Erythroblast (primary cell): ENCODE measurements around the gene ZNF768.
"Not testable (repeated sequence)": the region's sequence is repeated elsewhere in the genome, so short reads cannot be mapped to it uniquely, and the experiment has no call there.

Experiments used
- DNase-seq, 2 experiments: peaks; one replicate each; lab custom pipeline; 2025; lab: John Stamatoyannopoulos, UW
- GATA1 ChIP-seq: IDR thresholded peaks from 2 replicates; pipeline ENCODE4 v1.6.1; 2011; ENCODE audit warnings: low read depth, mild to moderate bottlenecking, control low read depth, low read length, moderate library complexity
- POLR2A ChIP-seq: IDR thresholded peaks from 2 replicates; pipeline ENCODE4 v1.6.1; 2011; ENCODE audit warnings: mild to moderate bottlenecking, low read length

ZNF768 gene

DNA sequence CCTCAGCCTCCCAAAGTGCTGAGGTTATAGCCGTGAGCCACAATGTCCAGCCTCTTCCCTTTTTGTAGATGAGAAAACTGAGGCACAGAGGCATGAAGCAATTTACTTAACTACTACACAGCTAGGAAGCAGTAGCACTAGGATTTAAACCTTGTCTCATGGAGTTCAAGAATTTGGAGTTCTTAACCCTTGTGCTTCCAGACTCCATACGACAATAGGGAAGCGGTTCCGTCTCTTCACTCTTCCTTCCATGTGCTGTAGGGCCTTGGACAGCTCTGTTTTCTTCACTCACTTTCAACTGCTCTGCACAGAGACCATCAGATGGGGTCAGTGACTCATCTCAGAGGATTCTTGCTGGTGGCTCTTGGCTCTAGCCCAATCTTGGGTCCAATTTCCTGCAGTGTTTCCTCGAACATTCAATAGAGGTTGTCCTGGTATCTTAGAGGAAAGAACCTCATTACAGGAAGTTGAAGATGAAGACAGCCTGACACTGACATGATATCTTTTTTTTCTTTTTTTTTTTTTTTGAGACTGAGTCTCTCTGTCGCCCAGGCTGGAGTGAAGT is 34.5 kb downstream of the ZNF768 start:
- DNase-seq = peak in 1 of 2 experiments; percentile 21
- TF ChIP-seq GATA1 (no peak), POLR2A (no peak)

GRCh38 chr16:30491229-30491628 is 35.1 kb downstream of the ZNF768 start:
- DNase-seq = no peak
- no peak for TF ChIP-seq POLR2A
- TF ChIP-seq GATA1 = no peak

DNA sequence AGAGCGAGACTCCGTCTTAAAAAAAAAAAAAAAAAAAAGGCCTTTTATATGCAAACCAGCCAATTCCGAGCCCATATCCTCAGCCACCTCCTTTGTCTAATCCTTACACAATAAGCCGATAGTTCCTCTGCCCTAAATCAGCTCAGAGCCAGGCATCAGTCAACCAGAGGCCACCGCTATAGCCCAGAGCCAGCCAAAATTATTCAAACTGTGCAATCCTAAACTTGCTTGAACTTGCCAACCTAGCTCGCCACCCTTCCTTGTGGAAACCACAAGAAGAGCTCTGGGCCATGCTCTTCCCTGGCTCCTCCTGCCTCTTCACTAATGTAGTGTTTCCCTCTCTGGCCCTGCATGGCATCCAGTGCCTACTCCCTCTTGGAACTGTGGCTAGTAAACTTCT is 36.2 kb downstream of the ZNF768 start:
- TF ChIP-seq POLR2A (no peak), GATA1 (no peak)
- DNase-seq = no peak

GRCh38 chr16:30488764-30489605 is 37.4 kb downstream of the ZNF768 start:
- no peak for DNase-seq
- TF ChIP-seq GATA1 (no peak), POLR2A (no peak)

- TF ChIP-seq POLR2A = no peak
- no peak for TF ChIP-seq GATA1
- no peak for DNase-seq
Measured at GRCh38 chr16:30485818-30486436, 40.4 kb downstream of the ZNF768 start.

- no peak for DNase-seq
Measured at GRCh38 chr16:30484887-30485286, 41.5 kb downstream of the ZNF768 start.

GRCh38 chr16:30482366-30482765 is 44.0 kb downstream of the ZNF768 start:
- TF ChIP-seq POLR2A (no peak), GATA1 (no peak)
- DNase-seq = peak in 1 of 2 experiments; percentile 64

More at GRCh38 chr16:30484887-30485286, 41.5 kb downstream of the ZNF768 start:
- TF ChIP-seq GATA1 (no peak), POLR2A (no peak)

- TF ChIP-seq GATA1 = no peak
- no peak for TF ChIP-seq POLR2A
Measured at GRCh38 chr16:30481381-30481780, 45.0 kb downstream of the ZNF768 start.

GRCh38 chr16:30478766-30479478 is 47.4 kb downstream of the ZNF768 start:
- TF ChIP-seq GATA1 (no peak), POLR2A (no peak)
- DNase-seq = no peak

More at GRCh38 chr16:30481381-30481780, 45.0 kb downstream of the ZNF768 start:
- no peak for DNase-seq

- not testable (repeated sequence) for DNase-seq
Measured at GRCh38 chr16:30477773-30478172, 48.6 kb downstream of the ZNF768 start.

DNA sequence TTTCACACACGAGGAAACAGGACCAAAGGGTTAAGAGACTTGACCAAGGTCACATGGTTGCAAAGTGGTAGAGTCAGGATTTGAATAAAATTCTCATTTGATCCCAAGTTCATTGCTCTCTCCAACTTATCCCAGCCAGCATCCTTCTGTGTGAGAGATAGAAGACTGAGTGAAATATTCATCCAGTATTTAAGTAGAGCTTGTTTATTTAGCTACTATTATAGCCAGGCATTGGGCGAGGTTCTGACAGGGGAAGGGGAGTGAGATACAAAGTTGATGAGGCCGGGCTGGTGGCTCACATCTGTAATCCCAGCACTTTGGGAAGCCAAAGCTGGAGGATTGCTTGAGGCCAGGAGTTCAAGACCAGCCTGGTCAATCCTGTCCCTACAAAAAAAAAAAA is 49.4 kb downstream of the ZNF768 start:
- no peak for DNase-seq
- TF ChIP-seq POLR2A (no peak), GATA1 (no peak)

DNA sequence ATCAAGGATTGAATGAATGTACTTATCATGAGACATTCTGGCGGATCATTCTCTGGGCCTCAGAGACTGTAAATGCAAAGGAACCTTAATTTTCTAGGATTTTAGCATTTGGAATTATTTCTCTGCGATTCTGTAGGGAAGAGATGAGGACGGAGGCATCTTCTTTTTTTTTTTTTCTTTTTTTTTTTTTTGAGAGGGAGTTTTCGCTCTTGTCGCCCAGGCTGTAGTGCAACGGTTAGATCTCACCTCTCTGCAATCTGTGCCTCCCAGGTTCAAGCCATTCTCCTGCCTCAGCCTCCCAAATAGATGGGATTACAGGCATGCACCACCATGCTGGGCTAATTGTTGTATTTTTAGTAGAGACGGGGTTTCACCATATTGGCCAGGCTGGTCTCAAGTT is 51.7 kb downstream of the ZNF768 start:
- TF ChIP-seq POLR2A (no peak), GATA1 (no peak)
- no peak for DNase-seq

GRCh38 chr16:30474074-30474452 is 52.3 kb downstream of the ZNF768 start:
- DNase-seq = no peak
- TF ChIP-seq POLR2A = no peak
- no peak for TF ChIP-seq GATA1
